NCI-H1930 (cell line): Measurements from ENCODE around the gene CST3.
A peak's percentile ranks its signal among the peaks of the same experiment; 100 is the strongest.

Experiments used
- DNase-seq, 2 experiments: peaks; one replicate each; lab custom pipeline; 2025; lab: John Stamatoyannopoulos, UW

The CST3 gene

DNA sequence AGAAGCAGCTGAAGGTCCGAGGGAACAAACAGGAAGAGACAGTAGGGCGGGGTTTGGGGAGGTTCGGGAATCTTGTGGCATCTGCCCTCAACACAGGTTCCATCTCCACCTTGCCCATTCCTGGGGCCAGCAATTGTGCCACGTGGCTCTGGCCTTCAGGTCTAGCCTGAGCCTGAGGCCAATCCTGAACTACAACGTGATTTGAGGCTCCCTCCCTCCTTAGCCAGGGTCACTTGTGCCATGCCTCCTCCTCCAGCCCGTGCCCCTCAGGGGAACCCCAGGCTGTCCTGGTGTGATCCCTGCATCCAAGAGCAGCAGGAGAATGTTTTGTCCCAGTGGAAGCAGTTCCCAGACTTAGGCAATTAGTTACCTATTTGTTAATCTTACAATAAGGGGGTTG is 35.1 kb downstream of the CST3 start:
- DNase-seq: no peak

DNA sequence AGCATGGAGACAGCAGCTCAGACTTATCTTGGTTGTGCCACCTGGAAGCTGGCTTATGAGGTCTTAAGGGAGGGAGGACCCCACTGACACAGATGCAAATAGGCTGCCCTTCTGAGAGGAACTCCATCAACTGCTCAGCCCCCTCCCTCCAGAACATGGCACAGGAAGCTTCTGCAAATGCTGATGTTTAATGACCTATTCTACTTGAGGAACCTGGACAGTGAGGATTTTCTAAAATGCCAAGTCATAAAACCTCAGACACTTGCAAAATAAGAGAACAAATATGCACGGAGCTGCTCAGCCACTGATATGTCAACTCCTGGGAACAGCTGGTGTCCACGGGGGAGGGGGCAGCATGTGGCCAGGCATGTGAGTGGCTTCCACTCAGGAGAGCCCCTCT is 35.5 kb downstream of the CST3 start:
- no peak for DNase-seq

DNA sequence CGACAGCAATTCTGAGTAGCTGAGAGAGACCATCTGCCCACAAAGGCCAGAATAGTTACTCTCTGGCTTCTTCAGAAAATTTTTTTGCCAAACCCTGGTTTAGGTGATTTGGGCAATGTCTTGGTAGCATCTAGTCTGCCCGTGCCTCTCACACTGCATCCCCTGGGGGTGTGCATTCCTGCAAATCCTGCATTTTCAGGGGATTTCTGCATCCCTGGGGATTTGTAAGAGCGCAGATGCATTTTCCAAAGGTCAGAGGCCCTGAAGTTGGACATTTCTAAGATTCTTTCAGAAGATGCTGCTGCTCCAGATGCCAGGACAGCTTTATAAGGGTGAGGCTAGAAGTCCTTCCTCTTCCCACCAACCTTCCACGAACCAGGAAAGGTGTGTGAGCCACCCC is 36.0 kb downstream of the CST3 start:
- no peak for DNase-seq

DNA sequence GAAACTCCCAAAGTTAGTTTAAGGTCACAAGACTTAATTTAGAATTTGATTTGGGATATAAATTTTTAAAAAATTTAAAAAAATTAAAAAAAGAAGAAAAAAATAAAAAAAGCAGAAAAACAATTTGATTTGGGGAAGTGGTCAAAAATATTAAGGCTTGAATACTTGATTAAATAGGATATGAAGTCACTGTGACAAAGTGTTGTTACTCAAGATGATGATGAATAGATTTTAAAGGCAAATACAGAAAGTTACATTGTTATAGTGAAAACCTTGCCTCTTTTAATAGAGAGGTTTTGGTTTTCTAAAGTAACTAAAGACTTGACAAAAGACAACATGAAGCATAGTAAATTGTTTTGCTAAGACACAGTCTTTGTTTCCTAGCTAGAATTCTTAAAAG is 39.3 kb downstream of the CST3 start:
- no peak for DNase-seq

DNA sequence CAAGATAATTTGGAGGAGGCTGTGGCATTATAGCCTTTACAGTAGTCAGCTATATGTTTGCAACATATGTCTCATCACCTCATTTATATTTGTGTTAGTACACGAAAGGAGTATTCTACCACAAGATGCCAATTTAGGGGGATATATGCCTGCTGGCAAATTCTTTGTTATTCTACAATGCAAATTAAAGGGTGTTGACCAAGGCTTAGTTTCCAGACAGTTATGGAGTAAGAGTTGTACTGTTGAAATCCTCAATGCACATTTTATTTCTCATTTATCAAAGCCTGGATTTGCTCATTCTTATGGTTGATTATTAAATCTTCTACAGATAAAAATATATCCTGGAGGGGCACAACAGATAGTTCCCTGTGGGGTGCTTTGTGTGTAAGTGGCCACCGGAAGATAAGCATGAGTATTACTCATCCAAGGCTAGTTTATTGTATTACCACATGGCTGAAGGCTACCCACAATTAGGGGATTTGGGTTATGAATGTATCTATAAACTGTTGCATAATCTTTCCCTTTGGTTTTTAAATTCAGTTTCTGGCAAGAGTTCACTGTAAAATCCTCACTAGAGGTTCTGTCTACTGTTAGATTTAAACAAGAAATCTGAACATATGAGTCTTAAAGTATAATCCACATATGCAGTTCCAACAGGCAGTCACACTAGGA is 41.0 kb downstream of the CST3 start:
- DNase-seq: no peak

DNA sequence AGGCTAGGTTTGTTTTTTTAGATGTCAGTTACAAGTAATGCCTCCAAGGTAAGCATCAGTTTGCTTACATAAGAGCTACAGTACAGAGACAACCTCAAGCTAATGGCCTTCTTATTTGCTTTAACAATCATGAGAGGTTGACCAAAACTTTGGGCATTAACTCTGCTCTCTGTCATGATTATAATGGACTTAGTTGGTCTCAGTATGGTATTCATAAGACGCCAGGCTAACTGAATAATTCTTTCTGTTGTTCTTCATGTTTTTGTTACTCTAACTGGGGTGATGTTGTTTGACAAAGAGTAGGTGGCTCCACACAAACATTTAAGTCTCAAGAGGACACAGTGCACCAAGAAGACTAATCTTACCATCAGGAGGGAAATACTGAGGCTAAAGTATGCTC is 41.8 kb downstream of the CST3 start:
- DNase-seq: peak in 1 of 2 experiments; percentile 65

DNA sequence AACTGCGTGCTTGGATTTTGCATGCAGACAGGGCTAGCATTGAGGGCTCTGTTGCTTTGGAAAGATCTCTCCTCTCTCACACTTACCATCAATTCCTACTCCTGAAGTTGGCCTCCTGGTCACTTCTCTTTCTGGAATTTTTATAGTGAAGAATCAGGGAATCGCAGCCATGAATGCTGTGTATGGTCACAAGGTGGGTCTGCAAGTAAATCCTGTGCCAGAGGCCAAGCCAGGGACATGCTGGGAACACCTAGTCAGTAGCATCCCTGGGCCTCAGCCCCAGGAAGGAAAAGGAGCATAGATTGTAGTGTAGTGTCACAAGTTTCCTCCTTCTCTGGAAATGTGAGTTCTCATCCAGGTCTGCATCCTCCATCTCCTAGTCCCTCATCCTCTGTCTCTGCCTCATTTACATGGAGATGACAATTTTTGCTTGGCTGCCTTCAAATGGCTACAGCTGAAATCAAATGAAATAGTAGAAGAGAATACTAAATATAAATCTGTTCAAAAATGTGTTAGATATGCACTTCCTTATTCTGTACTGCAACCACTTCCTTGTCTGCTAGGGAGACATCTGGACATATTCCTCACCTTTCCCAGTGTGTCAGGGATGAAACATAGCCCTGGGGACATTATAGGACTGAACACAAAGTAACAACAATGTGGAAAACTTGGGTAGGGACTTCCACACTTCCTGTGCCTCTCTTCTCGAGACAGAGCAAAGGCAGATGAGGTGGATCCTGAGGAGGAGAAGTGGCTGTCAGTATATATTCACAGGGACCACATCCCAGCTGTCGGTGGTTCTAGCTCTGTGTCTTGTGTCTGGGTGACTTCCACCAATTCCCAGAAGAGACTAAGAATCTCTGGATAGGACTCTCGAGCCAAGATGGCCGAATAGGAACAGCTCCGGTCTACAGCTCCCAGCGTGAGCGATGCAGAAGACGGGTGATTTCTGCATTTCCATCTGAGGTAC is 49.0 kb downstream of the CST3 start:
- no peak for DNase-seq

DNA sequence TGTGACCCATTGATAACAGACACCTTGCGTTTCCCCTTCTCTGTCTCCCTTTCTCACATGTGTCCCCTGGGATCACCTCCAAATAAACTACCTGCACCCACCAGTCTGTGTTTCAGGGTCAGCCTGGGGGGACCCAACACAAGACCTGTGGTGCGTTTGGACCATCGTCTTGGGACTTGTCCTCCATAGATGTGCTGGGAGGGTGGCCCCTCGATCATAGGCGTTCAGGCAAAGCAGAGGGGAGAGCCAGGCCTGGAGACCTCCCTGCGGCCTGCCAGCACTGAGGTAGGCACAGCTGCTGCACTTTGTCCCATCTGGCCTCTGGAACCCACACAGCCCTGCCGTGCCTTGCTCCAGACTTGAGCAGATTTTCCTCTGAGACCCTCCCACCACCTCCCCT is 50.1 kb downstream of the CST3 start:
- DNase-seq: no peak

DNA sequence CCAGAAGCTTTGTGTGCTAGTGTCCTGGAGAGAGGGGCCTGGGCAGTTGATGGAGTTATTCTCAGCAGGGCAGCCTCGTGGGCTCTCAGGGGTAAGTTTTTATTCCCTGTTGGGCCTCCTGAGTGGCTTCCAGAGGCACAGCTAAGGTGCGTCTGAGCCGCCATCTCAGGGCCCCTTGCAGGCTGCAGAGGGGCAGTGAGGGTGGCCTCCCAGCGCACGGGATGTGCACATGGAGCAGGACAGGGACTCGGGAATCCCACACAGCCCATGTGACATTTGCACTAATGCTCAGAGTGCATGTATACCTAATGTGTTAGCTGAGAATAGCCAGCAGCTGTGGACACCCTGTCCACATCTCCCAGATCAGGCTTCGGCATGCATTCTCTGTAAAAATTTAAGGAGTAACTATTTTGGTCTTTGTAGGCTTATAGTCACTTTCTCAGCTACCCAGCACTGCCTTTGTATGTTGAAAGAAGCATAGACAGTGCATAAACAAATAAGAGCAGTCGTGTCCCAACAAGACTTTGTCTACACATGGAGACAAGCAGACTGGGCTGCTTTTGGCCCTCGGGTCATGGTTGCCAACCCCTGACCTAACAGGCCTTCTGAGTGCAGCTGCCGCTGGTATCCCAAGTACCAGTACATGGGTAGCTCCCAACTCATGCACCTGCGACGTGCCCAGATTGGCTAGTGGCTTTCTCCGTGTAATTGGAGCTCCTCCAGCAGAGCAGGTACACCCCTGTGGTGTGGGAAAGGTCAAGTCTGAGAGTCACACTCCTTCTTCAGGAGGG is 50.8 kb downstream of the CST3 start:
- no peak for DNase-seq

DNA sequence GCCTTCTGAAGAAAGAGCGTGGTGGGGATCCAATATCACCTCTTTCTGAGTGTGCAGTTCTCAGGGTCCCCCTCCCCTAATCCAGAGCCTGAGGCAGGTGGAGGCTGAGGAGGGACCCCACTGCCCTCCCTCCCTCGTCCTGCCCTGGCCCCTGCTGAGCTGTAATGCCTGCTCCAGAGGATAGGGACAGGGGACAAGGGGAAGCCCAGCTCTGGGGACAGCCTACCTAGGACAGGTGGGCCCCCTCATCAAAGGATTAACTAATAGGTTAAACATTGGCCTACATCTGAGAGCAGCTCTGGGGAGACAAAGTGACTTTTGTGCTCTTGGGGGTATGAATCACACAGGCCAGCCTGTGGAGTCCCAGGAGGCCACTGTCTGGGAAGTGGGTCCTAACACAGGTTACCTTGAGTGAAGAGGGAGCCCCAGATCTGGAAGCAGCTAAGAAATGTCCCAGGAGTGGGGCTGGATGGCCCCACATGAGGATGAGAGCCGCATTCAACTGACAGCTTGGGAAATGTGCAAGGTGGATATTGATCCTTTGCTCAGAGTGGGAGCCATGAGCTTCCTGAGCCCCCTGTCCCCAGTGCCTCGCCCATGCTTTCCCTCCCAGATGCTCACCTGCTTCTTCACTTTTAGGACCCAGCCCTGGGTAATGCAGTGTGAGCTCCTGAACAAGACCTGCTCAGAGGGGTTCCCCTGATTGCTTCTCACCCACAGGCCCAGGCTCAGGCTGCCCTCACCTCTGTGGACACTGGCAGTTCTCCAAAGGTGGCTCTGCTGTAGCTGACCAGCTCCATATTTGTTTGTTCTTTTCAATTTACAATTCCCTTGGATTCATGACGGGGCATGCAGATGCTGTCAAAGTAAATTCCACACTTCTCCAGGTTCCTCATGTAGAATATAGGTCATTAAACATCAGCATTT is 51.7 kb downstream of the CST3 start:
- no peak for DNase-seq

DNA sequence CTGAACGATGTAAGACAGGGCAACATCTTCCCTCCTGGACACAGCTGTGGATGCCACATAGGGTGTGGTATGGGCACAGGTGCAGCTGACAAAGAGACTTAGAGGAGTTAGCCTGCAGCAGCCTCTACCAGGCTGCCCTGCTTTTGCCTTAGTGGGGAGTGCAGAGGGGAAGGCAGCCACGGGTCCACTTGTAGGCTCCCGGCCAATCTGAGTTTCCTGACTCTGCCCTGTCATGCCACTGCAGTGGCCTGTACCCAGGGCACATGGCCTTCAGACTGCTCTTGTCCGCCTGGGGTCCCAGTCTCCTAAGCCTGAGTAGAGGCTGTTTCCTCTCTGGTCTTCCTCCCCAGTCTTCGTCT is 52.3 kb downstream of the CST3 start:
- DNase-seq: no peak

DNA sequence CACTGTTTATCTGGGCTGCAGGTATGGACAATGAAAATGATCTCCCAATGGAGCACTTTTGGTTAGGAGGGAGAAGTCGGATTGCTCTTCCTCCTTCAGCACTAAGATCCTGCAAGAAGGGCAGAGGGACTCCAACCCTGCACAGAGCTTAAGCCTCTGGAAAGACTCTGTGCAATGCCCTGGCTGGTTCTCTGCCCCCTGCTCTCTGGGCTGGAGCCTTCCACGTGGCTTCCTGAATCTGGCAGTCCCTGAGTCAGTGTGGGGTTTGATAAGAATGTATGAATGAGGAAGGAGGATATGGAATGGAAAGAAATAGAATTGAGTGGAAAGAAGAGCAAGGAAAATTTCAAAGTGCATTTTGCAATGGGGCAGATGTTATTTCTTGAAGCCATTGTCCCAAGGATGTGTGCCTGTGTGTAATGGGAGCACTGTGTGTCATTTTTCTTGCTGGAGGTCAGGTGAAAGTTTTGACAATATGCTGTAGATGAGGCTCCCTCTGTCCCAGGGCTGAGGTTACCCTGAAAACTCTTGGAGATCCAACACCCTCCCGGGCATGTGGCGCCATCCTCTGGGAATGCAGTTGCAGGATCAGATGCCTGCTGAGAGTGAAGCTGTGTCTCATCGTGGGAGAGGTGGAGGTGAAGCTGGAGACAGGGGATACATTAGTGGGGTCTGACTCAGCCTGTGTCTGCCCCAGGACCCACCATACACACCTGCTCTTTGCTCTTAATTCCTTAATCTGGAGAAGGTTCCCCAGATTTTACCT is 53.1 kb downstream of the CST3 start:
- DNase-seq: no peak
